Hypothalamus (tissue), 51 donors: ENCODE data around the gene GSG1L.
"Not testable (repeated sequence)": the region's sequence is repeated elsewhere in the genome, so short reads cannot be mapped to it uniquely, and the experiment has no call there.

Experiments used
- DNase-seq, 51 donors: peaks; one replicate each; lab custom pipeline; 2025; lab: John Stamatoyannopoulos, UW

Gene GSG1L

GRCh38 chr16:27749946-27750345 lies 313.6 kb downstream of the GSG1L start:
- DNase-seq: no peak

DNA sequence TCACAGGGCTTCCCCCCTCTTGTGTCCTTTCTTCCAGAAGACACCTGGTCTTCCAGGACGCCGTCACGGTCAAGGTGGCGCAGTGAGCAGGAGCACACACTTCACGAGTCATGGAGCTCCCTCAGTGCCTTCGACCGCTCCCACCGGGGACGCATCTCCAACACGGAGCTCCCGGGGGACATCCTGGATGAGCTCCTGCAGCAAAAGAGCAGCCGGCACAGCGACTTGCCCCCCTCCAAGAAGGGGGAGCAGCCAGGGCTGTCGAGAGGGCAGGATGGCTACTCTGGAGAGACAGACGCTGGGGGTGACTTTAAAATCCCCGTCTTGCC lies 314.0 kb downstream of the GSG1L start:
- DNase-seq: no peak

- DNase-seq: peak in 25 of 51 donors; percentile 7 to 70 (median 32)
Measured at GRCh38 chr16:27748868-27749546, 314.5 kb downstream of the GSG1L start.

- DNase-seq: no peak
Measured at GRCh38 chr16:27747946-27748345, 315.6 kb downstream of the GSG1L start.

- peak in 4 of 51 donors; percentile 5 to 18 (median 12) for DNase-seq
Measured at GRCh38 chr16:27746076-27746855, 317.2 kb downstream of the GSG1L start.

GRCh38 chr16:27745348-27745747 lies 318.2 kb downstream of the GSG1L start:
- no peak for DNase-seq

- DNase-seq: no peak
Measured at GRCh38 chr16:27743963-27744362, 319.6 kb downstream of the GSG1L start.

DNA sequence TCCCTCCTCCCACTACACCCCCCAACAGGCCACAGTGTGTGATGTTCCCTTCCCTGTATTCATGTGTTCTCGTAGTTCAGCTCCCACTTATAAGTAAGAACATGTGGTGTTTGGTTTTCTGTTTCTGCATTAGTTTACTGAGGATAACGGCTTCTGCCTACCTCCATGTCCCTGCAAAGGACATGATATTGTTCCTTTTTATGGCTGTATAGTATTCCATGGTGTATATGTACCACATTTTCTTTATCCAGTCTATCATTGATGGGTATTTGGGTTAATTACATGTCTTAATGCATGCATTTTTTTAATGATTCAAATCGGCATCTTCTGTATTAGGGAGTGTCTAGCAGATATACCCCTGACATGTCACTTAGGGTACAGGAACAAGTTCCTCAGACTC lies 320.5 kb downstream of the GSG1L start:
- DNase-seq: not testable (repeated sequence)

DNA sequence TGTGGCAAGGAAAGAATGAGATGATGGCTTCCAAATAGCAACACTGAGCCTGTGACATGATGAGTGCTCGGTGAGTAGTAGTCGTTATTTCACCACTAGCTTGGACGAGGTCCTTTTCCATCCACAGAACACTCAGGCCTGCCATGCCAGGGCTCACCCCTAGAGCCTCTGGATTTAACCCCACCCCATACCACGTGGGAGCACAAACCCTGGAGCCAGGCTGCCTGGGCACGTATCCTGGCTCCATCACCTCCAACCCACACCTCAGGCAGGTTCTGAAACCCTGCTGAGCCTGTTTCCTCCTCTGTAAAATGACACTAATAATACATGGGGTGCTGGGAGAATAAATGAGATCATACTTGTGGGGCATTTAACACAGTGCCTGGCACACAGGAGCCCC lies 321.2 kb downstream of the GSG1L start:
- DNase-seq: no peak

GRCh38 chr16:27740496-27741201 lies 322.9 kb downstream of the GSG1L start:
- no peak for DNase-seq

DNA sequence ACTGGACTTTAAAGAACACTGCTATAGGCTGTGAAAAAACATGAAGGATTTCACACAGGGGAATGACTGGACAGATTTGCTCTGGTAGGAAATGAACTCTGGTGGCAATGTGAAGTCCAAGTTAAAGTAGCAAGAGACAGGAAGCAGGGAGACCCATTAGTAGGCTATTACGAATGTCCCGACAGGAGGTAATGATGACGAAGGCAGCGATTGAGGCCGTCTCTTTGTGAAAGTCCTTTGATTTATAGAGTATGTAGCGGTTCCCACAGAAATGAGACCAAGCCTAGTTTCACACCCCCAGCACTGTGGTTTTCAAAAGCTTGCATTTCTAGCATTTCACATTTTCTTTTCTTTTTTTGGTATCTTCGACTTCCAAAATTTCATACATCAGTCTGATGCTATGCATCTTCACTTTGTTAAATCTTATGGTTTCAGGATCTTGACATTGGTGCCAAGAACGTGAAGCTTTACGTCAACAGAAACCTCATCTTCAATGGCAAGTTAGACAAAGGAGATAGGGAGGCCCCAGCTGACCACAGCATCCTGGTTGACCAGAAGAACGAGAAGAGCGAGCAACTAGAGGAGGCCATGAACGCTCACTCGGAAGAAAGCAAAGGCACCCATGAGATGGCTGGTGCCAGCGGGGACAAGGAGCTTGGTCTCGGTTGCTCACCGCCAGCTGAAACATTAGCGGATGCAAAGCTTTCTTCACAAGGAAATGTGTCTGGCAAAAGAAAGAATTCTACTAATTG lies 323.7 kb downstream of the GSG1L start:
- DNase-seq: no peak

GRCh38 chr16:27738596-27738995 lies 324.9 kb downstream of the GSG1L start:
- DNase-seq: no peak
